Measurements from ENCODE around the gene OR6M1. TPM values are rescaled to one million over a fixed set of nuclear protein-coding genes. Genes with fewer than 3 reads are reported as not detected.
A peak's percentile ranks its signal among the peaks of the same experiment; 100 is the strongest.

The OR6M1 gene, protein sequence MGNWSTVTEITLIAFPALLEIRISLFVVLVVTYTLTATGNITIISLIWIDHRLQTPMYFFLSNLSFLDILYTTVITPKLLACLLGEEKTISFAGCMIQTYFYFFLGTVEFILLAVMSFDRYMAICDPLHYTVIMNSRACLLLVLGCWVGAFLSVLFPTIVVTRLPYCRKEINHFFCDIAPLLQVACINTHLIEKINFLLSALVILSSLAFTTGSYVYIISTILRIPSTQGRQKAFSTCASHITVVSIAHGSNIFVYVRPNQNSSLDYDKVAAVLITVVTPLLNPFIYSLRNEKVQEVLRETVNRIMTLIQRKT
- not detected for polyA plus RNA-seq (ENCODE audit: insufficient read length)
- long read RNA-seq, donor 1, partial matches to known transcripts, result 0 of 1 reads
- long read RNA-seq, donor 1, other reads (novel, unspliced or antisense), result 0 of 1 reads
- long read RNA-seq, donor 2, result 0 reads
- long read RNA-seq, donor 3, result 0 reads
- long read RNA-seq, donor 4, result 0 reads
- long read RNA-seq, donor 5, result 0 reads
- long read RNA-seq, donor 6, result 0 reads
- long read RNA-seq, donor 7, result 0 reads
- long read RNA-seq, donor 8, result 0 reads

DNA sequence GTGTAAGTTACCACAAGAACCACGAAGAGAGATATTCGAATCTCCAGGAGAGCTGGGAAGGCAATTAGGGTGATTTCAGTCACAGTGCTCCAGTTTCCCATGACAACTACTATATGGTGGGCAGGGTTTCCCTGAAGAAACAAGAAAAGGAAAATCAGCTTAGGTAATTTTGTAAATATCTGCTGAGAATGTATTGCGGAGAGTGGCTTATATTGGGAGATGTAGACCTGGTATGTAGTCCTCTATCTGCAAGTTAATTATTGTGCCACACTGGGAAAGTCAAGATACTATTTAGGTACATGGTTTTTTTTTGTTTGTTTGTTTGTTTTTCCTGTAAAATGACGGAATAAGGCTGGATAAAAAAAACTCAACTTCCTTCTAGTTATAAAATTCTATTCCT is at the start of gene OR6M1:
OR6M1 (minus strand) TSS at position 101 of the 400 bp plus-strand sequence; CDS start at position 101, 0 bp downstream.
- DNase-seq, result no peak

GRCh38 chr11:123853038-123853437 is 46.9 kb upstream of the OR6M1 start:
- no peak for DNase-seq

GRCh38 chr11:123852321-123852720 is 46.2 kb upstream of the OR6M1 start:
- no peak for DNase-seq

DNA sequence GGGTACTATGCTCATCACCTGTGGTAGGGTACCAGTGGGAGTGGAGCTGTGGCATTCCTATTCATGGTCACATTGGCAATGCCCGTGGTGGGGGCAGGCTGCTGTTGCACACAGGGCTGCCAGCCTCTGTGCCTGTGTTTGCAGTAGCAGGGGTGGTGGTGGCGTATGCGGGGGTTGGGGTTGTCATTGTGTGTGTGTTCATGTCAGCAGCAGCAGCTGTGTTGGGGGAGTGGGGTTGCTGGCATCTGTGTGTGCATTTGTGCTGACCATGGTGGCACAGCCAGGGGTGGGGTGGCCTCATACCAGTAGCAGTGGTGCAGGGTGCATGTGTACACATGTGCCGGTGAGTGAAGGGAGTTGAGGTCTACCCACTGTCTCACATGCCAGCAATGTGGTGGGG is 45.0 kb upstream of the OR6M1 start:
- no peak for DNase-seq

DNA sequence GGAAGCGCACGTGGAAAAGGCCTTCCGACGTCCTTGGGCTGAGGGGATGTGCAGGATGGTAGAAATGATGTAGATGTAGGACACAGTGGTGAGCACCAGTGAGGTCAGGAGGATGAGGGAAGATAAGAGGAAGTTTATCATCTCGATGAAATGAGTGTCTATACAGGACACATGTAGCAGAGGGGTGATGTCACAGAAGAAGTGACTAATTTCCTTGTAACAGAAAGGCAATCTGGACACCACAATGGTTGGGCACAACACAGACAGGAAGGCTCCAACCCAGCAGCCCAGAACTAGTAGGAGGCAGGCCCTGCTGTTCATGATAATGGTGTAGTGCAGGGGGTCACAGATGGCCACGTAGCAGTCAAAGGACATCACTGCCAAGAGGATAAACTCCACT is 35.0 kb upstream of the OR6M1 start:
- DNase-seq, result no peak

- DNase-seq, result no peak
These were observed 33.0 kb upstream of the OR6M1 start for GRCh38 chr11:123839131-123839530.

DNA sequence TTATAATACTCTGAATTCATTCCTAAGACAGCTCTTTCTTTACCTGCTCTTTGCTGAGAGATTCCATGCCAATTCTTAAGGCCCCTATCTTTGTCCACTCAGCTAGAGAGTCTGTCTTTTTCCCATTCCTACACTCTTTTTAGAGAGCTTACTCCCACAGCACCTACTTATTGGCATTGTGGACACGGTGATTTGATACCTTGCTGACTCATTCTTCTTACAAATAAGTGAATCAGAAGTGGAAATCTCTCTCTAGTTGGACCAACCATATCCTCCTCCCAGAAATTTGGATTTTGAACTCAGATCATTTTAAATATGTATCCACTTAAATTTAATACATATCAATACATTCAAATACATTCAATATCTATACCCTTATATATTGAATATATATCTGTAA is 32.5 kb upstream of the OR6M1 start:
- no peak for DNase-seq

- DNase-seq, result no peak
These were observed 32.0 kb upstream of the OR6M1 start for GRCh38 chr11:123838199-123838598.

GRCh38 chr11:123833095-123833494 is 26.9 kb upstream of the OR6M1 start:
- DNase-seq, result no peak

- DNase-seq, result no peak
These were observed 23.6 kb upstream of the OR6M1 start for GRCh38 chr11:123829745-123830144.

DNA sequence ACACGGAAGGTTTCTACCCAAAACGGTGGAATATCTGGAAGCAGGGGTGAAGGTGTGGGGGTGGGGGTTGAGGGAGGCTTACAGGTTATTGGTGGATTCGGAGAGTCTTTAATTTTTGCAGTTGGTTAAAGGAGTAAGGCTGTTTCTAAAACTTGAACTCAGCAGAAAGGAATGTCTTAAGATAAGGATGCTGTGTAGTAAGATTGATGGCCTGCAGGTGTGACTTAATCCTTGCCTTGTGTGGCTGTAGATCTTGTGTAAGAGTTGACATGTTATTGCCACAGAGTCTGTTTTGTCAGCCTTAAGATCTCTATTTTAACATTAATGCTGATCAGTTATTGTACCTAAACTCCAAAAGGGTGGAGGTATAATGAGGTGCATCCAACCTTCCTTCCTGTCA is 16.4 kb upstream of the OR6M1 start:
- DNase-seq, result peak; percentile 32

- peak; percentile 7 for DNase-seq
These were observed 15.9 kb upstream of the OR6M1 start for GRCh38 chr11:123822032-123822431.

DNA sequence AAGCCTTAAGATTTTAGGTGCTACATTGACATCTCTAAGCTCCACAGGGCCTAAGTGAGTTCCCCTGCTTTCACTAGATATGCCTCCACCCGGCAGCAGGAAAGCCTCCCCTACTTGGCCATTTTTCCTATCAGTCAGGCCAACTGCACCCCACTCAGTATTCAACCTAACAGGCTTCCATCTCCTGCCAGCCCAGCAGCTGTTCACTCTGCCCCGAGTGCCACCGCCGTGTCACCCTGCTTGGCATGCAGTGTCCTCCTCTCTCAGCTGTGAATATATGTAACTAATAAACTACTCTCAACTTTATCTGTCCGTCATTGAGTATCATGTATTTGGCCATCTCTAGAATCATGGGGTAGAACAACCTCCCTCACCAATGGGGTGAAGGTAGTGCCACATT is 9.0 kb upstream of the OR6M1 start:
- DNase-seq, result no peak

GRCh38 chr11:123801765-123802164 is 4.4 kb downstream of the OR6M1 start:
- DNase-seq, result no peak

DNA sequence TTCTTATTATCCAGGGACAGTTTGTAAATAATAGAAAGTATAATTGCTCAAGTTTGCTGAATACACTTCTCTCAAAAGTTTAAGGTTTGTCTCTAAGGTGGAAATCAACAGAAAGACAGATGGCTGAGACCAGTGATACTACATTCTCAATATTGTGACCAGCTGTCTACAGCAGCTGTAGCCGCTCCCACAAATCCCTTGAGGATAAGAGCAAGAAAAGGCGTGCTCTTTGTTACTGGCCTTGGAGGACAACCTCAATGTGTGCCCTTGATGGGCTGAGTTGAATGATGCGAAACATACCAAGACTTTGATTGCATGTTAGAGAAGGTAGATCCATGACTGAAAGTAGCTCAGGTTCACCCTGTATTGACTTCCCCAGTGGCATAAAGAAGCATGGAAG is 6.1 kb downstream of the OR6M1 start:
- no peak for DNase-seq

- DNase-seq, result no peak
These were observed 6.7 kb downstream of the OR6M1 start for GRCh38 chr11:123799438-123799837.

DNA sequence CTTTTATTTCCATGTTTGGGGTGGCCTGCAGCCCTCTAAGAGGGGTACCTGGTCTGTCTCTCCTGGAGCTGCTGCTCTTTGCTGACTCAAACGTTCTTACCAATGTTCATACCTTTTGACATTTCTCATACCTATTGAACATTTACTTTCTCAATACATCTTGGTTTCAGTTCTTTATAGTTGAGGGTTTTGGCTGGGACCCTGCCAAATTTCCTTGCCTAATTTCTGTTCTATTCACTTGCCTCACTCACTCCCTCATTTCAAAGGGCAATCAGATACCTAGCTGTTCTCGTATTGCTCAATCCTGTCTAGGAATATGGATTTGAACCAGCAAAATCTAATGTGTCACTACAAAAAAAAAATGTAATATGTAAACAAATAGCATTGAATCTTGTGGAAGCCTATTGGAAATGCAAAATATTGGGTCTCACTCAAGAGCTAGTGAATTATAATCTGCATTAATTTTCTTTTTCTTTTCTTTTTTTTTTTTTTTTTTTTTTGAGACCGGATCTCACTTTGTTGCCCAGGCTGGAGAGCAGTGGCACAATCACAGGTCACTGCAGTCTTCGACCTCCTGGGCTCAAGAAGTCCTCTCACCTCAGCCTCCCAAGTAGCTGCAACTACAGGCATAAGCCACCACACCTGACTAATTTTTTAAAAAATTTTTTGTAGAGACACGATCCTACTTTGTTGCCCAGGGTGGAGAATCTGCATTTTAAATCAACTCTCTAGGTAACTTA is 7.5 kb downstream of the OR6M1 start:
- no peak for DNase-seq

DNA sequence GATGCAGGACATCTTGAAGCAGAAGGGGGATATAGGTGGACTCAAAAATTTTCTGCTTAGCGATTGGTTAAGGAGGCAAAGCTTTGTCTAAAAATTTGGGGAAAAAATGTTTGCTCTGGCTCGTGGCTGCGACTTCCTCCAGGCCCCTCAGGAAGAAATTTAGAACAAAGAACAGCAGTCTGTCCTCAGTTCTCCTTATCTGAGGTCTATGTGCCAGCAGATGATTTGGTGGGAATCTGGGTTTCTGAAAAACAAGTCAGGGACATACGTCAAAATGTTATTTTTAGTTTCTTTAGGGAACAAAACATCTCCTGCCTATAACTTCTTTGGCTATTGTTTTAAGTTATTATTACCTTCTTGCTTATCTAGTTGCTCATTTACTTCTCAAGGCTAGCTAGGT is 8.1 kb downstream of the OR6M1 start:
- DNase-seq, result no peak

DNA sequence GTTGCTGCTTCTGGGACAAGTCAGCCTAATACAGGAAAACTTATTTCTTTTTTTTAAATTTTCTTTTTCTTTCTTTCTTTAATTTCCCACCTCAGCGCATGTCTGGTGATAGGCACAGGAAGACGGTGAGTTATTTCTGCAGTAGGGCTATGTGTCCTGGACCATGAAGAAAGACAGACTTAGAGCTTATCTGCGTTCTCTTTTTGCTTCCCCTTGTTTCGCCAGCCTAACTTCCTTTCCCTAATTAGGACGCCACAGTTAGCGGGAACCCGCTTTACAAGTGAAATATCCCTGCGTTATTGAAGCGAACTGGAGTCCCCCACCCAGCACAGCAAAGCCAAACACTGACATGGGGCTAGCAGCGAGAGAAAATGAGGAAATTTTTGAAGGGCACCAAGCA is 8.6 kb downstream of the OR6M1 start:
- DNase-seq, result no peak

GRCh38 chr11:123797114-123797513 is 9.0 kb downstream of the OR6M1 start:
- no peak for DNase-seq

DNA sequence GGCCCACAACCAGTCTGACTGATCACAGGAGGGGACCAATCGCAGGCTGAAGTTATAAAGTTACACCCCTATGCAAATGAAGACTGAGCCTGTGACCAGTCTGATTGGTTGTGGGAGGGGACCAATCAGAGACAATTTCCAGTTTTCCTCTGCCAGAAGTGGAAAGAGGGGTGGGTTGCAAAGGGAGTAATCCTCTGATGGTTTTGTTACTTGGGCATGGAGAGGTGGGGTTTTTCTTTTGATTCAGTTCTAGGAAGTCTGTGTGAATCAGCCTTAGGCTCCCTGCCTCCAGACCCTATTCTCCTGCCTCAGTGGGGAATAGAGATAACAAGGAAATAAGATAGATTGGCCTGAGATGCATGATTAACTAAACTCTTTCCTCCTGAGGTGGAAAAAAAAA is 9.9 kb downstream of the OR6M1 start:
- no peak for DNase-seq

- no peak for DNase-seq
These were observed 22.6 kb downstream of the OR6M1 start for GRCh38 chr11:123783536-123783935.

DNA sequence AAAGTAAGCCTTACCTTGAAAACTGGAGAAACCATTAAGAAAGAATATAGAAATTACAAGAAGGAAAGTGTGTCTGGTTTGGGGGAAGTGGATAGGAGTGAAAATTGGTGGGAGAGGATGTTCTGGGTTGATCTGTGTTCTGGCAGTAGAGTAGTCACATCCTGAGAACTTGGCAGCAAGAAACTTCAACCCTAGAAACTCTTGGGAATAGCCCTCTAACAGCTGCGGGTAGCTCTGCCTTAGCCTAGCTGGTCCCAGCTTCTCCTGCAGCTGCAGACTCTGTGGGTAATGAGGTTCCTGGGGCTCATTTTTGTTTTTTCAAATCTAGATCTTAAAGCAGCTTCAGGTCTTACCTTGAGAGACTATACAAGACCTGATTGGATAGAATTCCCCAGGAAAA is 27.6 kb downstream of the OR6M1 start:
- no peak for DNase-seq

Measured in left kidney (tissue), 8 donors.